H9 (cell line): Measurements from ENCODE around the gene SLC8B1. TPM values are rescaled to one million over a fixed set of nuclear protein-coding genes. Genes with fewer than 3 reads are reported as not detected.

Experiments
- DNase-seq: peaks from one replicate; pipeline ENCODE4 v3.0.0-alpha.2; 2017
- H2AFZ ChIP-seq: one replicate; pipeline ENCODE4 v1.6.1; 2013; ENCODE audit warnings: mild to moderate bottlenecking, low read length, control low read depth, moderate library complexity
- H2AK5ac ChIP-seq: 2 replicates; pipeline ENCODE4 v1.6.1; 2013; ENCODE audit warnings: low read length, control low read depth, mixed read lengths; ENCODE audit not compliant: insufficient read length
- H2BK120ac ChIP-seq: one replicate; pipeline ENCODE4 v1.6.1; 2013; ENCODE audit warnings: low read depth, mild to moderate bottlenecking, low read length, control low read depth, inconsistent platforms; ENCODE audit not compliant: poor library complexity, severe bottlenecking
- H2BK12ac ChIP-seq: 2 replicates; pipeline ENCODE4 v1.6.1; 2013; ENCODE audit warnings: low read length, control low read depth, mixed read lengths, low read depth; ENCODE audit not compliant: insufficient read length
- H2BK15ac ChIP-seq: 2 replicates; pipeline ENCODE4 v1.6.1; 2013; ENCODE audit warnings: low read depth, low read length, control low read depth
- H2BK20ac ChIP-seq: one replicate; pipeline ENCODE4 v1.6.1; 2013; ENCODE audit warnings: low read depth, mild to moderate bottlenecking, low read length, control low read depth, inconsistent platforms; ENCODE audit not compliant: poor library complexity, severe bottlenecking
- H2BK5ac ChIP-seq: 2 replicates; pipeline ENCODE4 v1.6.1; 2013; ENCODE audit warnings: low read length, control low read depth, mixed read lengths; ENCODE audit not compliant: insufficient read length
- H3K14ac ChIP-seq: 2 replicates; pipeline ENCODE4 v1.6.1; 2013; ENCODE audit warnings: low read length, control low read depth; ENCODE audit not compliant: insufficient read depth
- H3K18ac ChIP-seq: 2 replicates; pipeline ENCODE4 v1.6.1; 2013; ENCODE audit warnings: low read depth, mild to moderate bottlenecking, mixed read lengths, low read length, control low read depth; ENCODE audit not compliant: insufficient read length
- H3K23ac ChIP-seq: 2 replicates; pipeline ENCODE4 v1.6.1; 2013; ENCODE audit warnings: low read length, control low read depth, mixed read lengths, low read depth; ENCODE audit not compliant: insufficient read length
- H3K23me2 ChIP-seq: 2 replicates; pipeline ENCODE4 v1.6.1; 2013; ENCODE audit warnings: low read depth, mild to moderate bottlenecking, mixed read lengths, low read length, control low read depth; ENCODE audit not compliant: insufficient read length, poor library complexity, severe bottlenecking
- H3K27ac ChIP-seq: 2 replicates; pipeline ENCODE4 v1.5.1; 2013; ENCODE audit warnings: low read length, control low read depth, mixed read lengths, low read depth; ENCODE audit not compliant: insufficient read length
- H3K27me3 ChIP-seq: 2 replicates; pipeline ENCODE4 v1.6.1; 2013; ENCODE audit warnings: low read length, control low read depth, inconsistent platforms; ENCODE audit not compliant: insufficient read depth
- H3K4ac ChIP-seq: 2 replicates; pipeline ENCODE4 v1.6.1; 2013; ENCODE audit warnings: low read depth, mild to moderate bottlenecking, control low read depth, inconsistent platforms, low read length, moderate library complexity
- H3K4me1 ChIP-seq: 2 replicates; pipeline ENCODE4 v1.6.1; 2013; ENCODE audit warnings: low read length, control low read depth, inconsistent platforms; ENCODE audit not compliant: insufficient read depth
- H3K4me2 ChIP-seq: 2 replicates; pipeline ENCODE4 v1.6.1; 2013; ENCODE audit warnings: low read length, control low read depth, mixed read lengths; ENCODE audit not compliant: insufficient read length, insufficient read depth
- H3K56ac ChIP-seq: 2 replicates; pipeline ENCODE4 v1.6.1; 2013; ENCODE audit warnings: low read depth, mild to moderate bottlenecking, mixed read lengths, low read length, control low read depth; ENCODE audit not compliant: insufficient read length
- H3K79me1 ChIP-seq: 2 replicates; pipeline ENCODE4 v1.6.1; 2013; ENCODE audit warnings: low read depth, mild to moderate bottlenecking, moderate library complexity, low read length, control low read depth, inconsistent platforms; ENCODE audit not compliant: insufficient read depth, poor library complexity, severe bottlenecking
- H3K79me2 ChIP-seq: 2 replicates; pipeline ENCODE4 v1.6.1; 2013; ENCODE audit warnings: low read length, control low read depth, inconsistent platforms; ENCODE audit not compliant: insufficient read depth
- H3K9ac ChIP-seq: 2 replicates; pipeline ENCODE4 v1.6.1; 2013; ENCODE audit warnings: low read length, control low read depth, mixed read lengths; ENCODE audit not compliant: insufficient read length; ENCODE audit errors: extremely low read depth
- H3K9me3 ChIP-seq: one replicate; pipeline ENCODE4 v1.6.1; 2013; ENCODE audit warnings: low read depth, low read length, inconsistent platforms; ENCODE audit not compliant: control insufficient read depth
- H3T11ph ChIP-seq: one replicate; pipeline ENCODE4 v1.6.1; 2013; ENCODE audit warnings: mild to moderate bottlenecking, low read length, control low read depth, inconsistent platforms
- H4K20me1 ChIP-seq: one replicate; pipeline ENCODE4 v1.6.1; 2013; ENCODE audit not compliant: control insufficient read depth, insufficient read length, insufficient read depth
- H4K5ac ChIP-seq: 2 replicates; pipeline ENCODE4 v1.6.1; 2013; ENCODE audit warnings: low read depth, mild to moderate bottlenecking, mixed read lengths, low read length, control low read depth; ENCODE audit not compliant: insufficient read length
- H4K8ac ChIP-seq: replicated peaks from 2 replicates; pipeline ENCODE4 v1.6.1; 2013; ENCODE audit warnings: low read length, control low read depth, mixed read lengths, low read depth; ENCODE audit not compliant: insufficient read length
- H4K91ac ChIP-seq: 2 replicates; pipeline ENCODE4 v1.6.1; 2013; ENCODE audit warnings: low read depth, mild to moderate bottlenecking, moderate library complexity, mixed read lengths, low read length, control low read depth; ENCODE audit not compliant: insufficient read length
- H3K27ac Mint-ChIP-seq, 3 experiments: 2 replicates in 2 of 3; 3 replicates in 1 of 3; pipeline ENCODE4 v1.8.0; 2020 to 2021; ENCODE audit warnings: mixed read lengths in 3 of 3, mild to moderate bottlenecking in 1 of 3, moderate library complexity in 1 of 3
- H3K27me3 Mint-ChIP-seq: 2 replicates; pipeline ENCODE4 v1.8.0; 2021; ENCODE audit warnings: low read depth, mild to moderate bottlenecking, moderate library complexity, mixed read lengths
- H3K36me3 Mint-ChIP-seq, 3 experiments: 2 replicates in 2 of 3; 3 replicates in 1 of 3; pipeline ENCODE4 v1.8.0; 2020 to 2021; ENCODE audit warnings: low read depth in 3 of 3, mixed read lengths in 3 of 3; ENCODE audit not compliant: insufficient read depth in 1 of 3
- H3K4me1 Mint-ChIP-seq, 2 experiments: 2 replicates each; pipeline ENCODE4 v1.8.0; 2020; ENCODE audit warnings: mixed read lengths in 2 of 2
- H3K4me3 Mint-ChIP-seq, 2 experiments: 2 replicates in 1 of 2; 3 replicates in 1 of 2; pipeline ENCODE4 v1.8.0; 2020 to 2021; ENCODE audit warnings: mild to moderate bottlenecking in 2 of 2, mixed read lengths in 2 of 2, moderate library complexity in 1 of 2
- H3K9me3 Mint-ChIP-seq, 2 experiments: 2 replicates in 1 of 2; 3 replicates in 1 of 2; pipeline ENCODE4 v1.8.0; 2020; ENCODE audit warnings: mild to moderate bottlenecking in 2 of 2, mixed read lengths in 2 of 2, moderate library complexity in 1 of 2
- WGBS: extraction: QIAGEN DNeasy Blood & Tissue Kit; methylation state at CpG from one replicate; pipeline ENCODE4 v1.1.7; 2013; ENCODE audit warnings: missing lambda C conversion rate, low lambda C conversion rate, mixed read lengths; ENCODE audit not compliant: insufficient read length; ENCODE audit errors: extremely low coverage; 5-methylcytosine and 5-hydroxymethylcytosine counted together
- total RNA-seq: library from RNA; stranded (reverse); gene quantifications from 2 replicates; pipeline ENCODE4 v1.2.1, GENCODE V29; 2021
- TF ChIP-seq, protein P1 (sequence below): fragments of 200-600 bp; sonication (generic); conservative IDR thresholded peaks from 3 replicates; pipeline ENCODE4 v1.8.0; 2021; ENCODE audit warnings: antibody characterized with exemption, mild to moderate bottlenecking

The SLC8B1 gene
- total RNA-seq, 1 experiment from 2014 or later = 10.4 TPM

GRCh38 chr12:113373440-113373839, 38.5 kb upstream of the SLC8B1 start:
- Histone ChIP-seq H3K4ac (no peak overlapping the region), H3K4me2 (no peak overlapping the region), H3K27me3 (no peaks in the 10 kb centered on the region), H4K91ac (no peak overlapping the region), H2BK12ac (no peak overlapping the region), H3K79me2 (no peaks in the 10 kb centered on the region), H3K23me2 (no peaks in the 10 kb centered on the region), H4K8ac (no peak overlapping the region), H3K9ac (no peak overlapping the region), H2BK120ac (no peak overlapping the region), H3T11ph (no peak overlapping the region), H4K5ac (no peak overlapping the region), H3K14ac (no peak overlapping the region), H3K27ac (no peak overlapping the region), H2BK15ac (no peak overlapping the region), H2AK5ac (no peak overlapping the region), H3K9me3 (no peaks in the 10 kb centered on the region), H3K79me1 (no peaks in the 10 kb centered on the region), H4K20me1 (no peaks in the 10 kb centered on the region), H3K56ac (no peak overlapping the region), H2BK20ac (no peak overlapping the region), H3K4me1 (no peaks in the 10 kb centered on the region), H2AFZ (no peak overlapping the region), H3K18ac (no peak overlapping the region), H3K23ac (no peak overlapping the region), H2BK5ac (no peak overlapping the region)
- H3K4me1 Mint-ChIP-seq = 0 out of 4 replicates have a peak, but pooled peaks cover 0 to under 1% of the 10 kb centered on the region in 2 experiments
- H3K27me3 Mint-ChIP-seq = no peaks in the 10 kb centered on the region
- peaks cover 12 to 39% (median 36%) of the 10 kb centered on the region in 3 experiments; a peak in 6 of 7 replicates for H3K36me3 Mint-ChIP-seq
- H3K4me3 Mint-ChIP-seq = no peak overlapping the region; a peak in 1 of 5 replicates
- TF ChIP-seq, protein P1, sequence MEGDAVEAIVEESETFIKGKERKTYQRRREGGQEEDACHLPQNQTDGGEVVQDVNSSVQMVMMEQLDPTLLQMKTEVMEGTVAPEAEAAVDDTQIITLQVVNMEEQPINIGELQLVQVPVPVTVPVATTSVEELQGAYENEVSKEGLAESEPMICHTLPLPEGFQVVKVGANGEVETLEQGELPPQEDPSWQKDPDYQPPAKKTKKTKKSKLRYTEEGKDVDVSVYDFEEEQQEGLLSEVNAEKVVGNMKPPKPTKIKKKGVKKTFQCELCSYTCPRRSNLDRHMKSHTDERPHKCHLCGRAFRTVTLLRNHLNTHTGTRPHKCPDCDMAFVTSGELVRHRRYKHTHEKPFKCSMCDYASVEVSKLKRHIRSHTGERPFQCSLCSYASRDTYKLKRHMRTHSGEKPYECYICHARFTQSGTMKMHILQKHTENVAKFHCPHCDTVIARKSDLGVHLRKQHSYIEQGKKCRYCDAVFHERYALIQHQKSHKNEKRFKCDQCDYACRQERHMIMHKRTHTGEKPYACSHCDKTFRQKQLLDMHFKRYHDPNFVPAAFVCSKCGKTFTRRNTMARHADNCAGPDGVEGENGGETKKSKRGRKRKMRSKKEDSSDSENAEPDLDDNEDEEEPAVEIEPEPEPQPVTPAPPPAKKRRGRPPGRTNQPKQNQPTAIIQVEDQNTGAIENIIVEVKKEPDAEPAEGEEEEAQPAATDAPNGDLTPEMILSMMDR = no peak
- H3K27ac Mint-ChIP-seq = no peak overlapping the region
- no peaks in the 10 kb centered on the region for H3K9me3 Mint-ChIP-seq
- 100% methylated on average over 2 of the region's 3 CpGs for WGBS
- DNase-seq = no peak
